Cortex of kidney (tissue), 1 donor: ENCODE data around the gene FBLN7.
"Not testable (repeated sequence)": the region's sequence is repeated elsewhere in the genome, so short reads cannot be mapped to it uniquely, and the experiment has no call there.

Experiments
- DNase-seq: peaks from one replicate; lab custom pipeline; 2025; lab: John Stamatoyannopoulos, UW

FBLN7 gene

GRCh38 chr2:112184121-112184520 is 45.9 kb downstream of the FBLN7 start:
- no peak for DNase-seq

- DNase-seq: no peak
These were observed 46.9 kb downstream of the FBLN7 start for GRCh38 chr2:112185131-112185530.

DNA sequence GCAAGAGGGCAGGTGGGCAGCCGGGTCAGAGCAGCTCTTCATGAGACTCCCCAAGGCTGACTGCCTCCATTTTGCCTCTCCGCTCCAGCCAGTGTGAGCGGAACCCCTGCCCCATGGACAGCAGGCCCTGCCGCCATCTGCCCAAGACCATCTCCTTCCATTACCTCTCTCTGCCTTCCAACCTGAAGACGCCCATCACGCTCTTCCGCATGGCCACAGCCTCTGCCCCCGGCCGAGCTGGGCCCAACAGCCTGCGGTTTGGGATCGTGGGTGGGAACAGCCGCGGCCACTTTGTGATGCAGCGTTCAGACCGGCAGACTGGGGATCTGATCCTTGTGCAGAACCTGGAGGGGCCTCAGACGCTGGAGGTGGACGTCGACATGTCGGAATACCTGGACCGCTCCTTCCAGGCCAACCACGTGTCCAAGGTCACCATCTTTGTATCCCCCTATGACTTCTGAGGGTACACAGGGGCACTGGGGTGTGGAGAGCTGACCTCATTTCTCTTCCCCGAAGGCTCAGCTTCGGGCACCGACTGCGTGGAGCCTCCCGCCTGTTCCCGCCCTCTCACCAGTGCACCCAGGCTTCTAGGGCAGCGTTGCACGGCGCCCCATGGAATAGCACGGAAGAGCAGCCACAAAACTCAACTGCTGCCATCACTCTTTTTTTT is 49.0 kb downstream of the FBLN7 start:
- DNase-seq: no peak

DNA sequence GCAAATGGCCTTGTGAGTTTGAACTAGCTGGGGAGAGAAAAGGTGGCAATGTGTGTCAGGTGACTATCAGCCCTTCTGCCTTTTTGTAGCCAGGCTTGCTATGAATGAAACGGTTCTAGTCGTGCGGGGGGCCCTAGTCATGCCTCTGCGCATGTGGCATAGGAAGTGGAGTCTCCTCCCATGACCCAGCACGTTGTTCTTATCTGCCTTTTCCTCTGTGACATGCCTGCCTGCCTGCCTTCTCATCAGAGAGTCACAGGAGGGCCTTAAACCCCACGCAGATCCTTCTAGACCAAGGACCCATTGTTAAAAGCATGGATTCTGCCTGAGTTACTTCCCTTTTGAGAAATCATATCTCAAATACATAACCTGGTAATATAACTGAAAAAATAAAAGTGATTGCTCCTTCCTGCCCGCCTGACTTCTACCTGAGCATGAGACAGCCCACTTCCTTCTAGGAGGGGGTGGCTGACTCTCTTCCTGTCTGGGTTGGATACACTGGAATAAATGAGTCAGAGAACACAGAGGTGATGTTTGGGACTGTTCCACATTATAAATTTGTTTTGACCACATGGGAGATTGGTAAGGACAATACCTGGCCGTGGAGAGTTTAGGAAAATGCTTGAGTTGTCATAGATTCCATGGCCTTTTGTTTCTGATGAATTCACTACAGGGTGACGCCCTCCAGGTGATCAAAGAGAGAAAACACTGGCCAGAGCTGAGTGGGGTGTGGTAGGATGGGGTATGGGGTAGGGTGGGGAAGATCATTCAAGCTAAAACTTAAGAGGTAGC is 49.8 kb downstream of the FBLN7 start:
- DNase-seq: no peak

GRCh38 chr2:112189001-112189556 is 50.9 kb downstream of the FBLN7 start:
- DNase-seq: no peak

GRCh38 chr2:112194028-112194427 is 55.8 kb downstream of the FBLN7 start:
- no peak for DNase-seq

DNA sequence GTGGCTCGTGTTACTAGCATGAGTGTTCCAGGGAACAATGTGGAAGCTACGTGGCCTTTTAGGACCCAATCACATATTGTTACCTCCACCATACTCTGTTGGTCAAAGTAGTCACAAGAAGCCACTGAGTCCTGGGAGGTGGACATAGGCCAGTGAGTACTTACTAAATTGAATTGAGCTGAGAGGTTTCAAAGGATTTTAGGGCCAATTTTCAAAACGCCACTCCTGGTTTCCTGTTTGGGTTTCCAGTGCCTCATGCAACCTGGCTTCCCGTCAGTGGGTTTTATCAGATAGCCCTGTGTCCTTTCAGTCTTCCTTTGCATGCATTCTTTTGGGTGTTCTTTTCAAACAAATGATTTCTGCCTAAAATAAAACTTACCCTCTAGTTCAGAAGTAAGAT is 56.3 kb downstream of the FBLN7 start:
- no peak for DNase-seq

GRCh38 chr2:112195167-112195766 is 57.1 kb downstream of the FBLN7 start:
- no peak for DNase-seq

- DNase-seq: no peak
These were observed 57.8 kb downstream of the FBLN7 start for GRCh38 chr2:112195950-112196349.

GRCh38 chr2:112197868-112198267 is 59.7 kb downstream of the FBLN7 start:
- no peak for DNase-seq

GRCh38 chr2:112198780-112199179 is 60.6 kb downstream of the FBLN7 start:
- DNase-seq: no peak

- no peak for DNase-seq
These were observed 61.0 kb downstream of the FBLN7 start for GRCh38 chr2:112199188-112199587.

- no peak for DNase-seq
These were observed 63.7 kb downstream of the FBLN7 start for GRCh38 chr2:112201696-112202430.

DNA sequence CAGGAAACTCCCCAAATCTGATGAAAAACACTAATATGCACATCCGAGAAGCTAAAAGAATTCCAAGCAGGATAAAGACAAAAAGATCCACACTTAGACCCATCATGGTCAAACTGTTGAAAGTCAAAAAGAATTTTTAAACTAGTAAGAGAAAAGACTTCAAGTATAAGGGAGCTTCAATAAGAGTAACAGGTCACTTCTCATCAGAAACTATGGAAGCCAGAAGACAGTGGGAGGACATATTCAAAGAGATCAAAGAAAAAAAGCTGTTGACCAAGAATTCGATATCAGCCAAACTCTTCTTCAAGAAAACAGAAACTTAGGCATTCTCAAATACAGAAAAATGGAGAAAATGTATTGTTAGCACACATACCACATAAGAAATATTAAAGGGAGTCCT is 66.2 kb downstream of the FBLN7 start:
- no peak for DNase-seq

DNA sequence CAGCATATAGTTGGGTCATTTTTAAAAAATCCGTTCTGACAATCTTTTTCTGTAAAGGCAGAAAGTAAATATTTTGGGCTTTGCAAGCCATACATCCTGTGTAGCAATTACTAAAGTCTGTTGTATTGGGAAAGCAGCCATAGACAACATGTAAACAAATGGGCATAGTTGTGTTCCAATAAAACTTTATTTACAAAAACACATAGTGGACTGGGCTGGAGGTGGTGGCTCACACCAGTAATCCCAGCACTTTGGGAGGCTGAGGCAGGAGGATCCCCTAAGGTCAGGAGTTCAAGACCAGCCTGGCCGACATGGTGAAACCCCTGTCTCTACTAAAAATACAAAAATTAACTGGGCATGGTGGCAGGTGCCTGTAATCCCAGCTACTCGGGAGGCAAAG is 69.7 kb downstream of the FBLN7 start:
- not testable (repeated sequence) for DNase-seq

GRCh38 chr2:112216167-112216566 is 78.0 kb downstream of the FBLN7 start:
- DNase-seq: no peak

- no peak for DNase-seq
These were observed 79.7 kb downstream of the FBLN7 start for GRCh38 chr2:112217854-112218253.

- no peak for DNase-seq
These were observed 82.0 kb downstream of the FBLN7 start for GRCh38 chr2:112220186-112220585.

DNA sequence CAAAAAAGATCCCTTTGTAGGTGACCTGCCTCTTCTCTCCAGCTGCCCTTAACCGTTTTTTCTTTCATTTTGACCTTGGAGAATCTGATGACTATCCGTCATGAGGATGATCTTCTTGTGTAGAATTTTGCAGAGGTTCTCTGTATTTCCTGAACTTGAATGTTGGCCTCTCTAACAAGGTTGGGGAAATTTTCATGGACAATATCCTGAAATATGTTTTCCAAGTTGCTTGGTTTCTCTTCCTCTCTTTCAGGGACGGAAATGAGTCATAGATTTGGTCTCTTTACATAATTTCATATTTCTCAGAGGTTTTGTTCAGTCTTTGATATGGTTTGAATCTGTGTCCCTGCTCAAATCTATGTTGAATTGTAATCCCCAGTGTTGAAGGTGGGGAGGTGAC is 82.6 kb downstream of the FBLN7 start:
- DNase-seq: no peak

DNA sequence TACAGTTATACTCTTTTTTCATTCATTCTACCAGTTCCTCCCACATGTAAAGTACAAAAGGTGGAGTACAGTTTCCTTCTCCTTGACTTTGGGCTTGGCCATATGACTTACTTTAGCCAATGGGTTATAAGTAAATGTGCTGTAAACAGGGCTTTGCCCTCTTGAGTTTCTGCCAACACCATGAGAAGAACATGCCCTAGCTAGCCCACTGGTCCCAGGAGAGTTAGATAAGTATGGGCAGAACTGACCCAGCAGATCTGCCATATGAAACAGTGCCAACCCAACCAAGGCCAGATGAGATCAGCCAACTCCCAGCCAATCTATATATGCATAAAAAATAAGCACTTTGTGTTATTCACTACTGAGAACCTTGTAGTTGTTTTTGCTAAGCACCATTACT is 91.2 kb downstream of the FBLN7 start:
- no peak for DNase-seq

DNA sequence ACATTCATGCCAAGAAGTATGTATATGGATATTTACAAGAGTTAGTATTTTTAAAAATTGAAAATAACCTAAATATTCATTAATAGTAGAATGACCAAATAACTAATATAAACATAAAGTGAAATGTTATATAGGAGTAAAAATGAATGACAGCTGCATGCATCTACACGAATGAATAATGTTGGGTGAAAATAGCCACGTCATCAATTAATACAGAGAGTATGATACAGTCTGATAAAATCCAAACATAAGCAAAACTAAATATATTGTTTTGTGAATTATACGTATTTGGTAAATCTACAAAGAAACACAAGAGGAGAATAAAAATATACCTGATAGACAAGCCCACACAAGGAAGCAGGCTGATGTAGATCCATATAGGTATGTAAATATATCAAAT is 92.2 kb downstream of the FBLN7 start:
- DNase-seq: no peak
